GM19397 (cell line): Measurements from ENCODE around the gene OR51A2.
"Not testable (repeated sequence)": the region's sequence is repeated elsewhere in the genome, so short reads cannot be mapped to it uniquely, and the experiment has no call there.

Experiments
- ATAC-seq: cut with Tn5 transposase; IDR thresholded peaks from one replicate; pipeline ENCODE4 v1.9.1; 2021; ENCODE audit warnings: mild to moderate bottlenecking, moderate library complexity; ENCODE audit not compliant: unreplicated experiment

OR51A2 gene

GRCh38 chr11:4955613-4956012 is at the start of gene OR51A2:
Gene OR51A2 (minus strand): TSS chr11:4955713. CDS start chr11:4955713, 0 bp downstream.
- ATAC-seq: not testable (repeated sequence)

GRCh38 chr11:5004424-5005274 is 49.1 kb upstream of the OR51A2 start:
- no peak for ATAC-seq

- ATAC-seq: no peak
These were observed 39.0 kb upstream of the OR51A2 start, which contains the start of gene OR51L1 for GRCh38 chr11:4994551-4994950. Gene OR51L1 (plus strand): TSS chr11:4994851. CDS start chr11:4998983, 4,132 bp downstream.

GRCh38 chr11:4991060-4991459 is 35.5 kb upstream of the OR51A2 start:
- ATAC-seq: no peak

- no peak for ATAC-seq
These were observed 28.3 kb upstream of the OR51A2 start for GRCh38 chr11:4983841-4984240.

GRCh38 chr11:4982678-4983077 is 27.2 kb upstream of the OR51A2 start:
- ATAC-seq: no peak

GRCh38 chr11:4979036-4979435 is 23.5 kb upstream of the OR51A2 start:
- ATAC-seq: no peak

- no peak for ATAC-seq
These were observed 19.9 kb upstream of the OR51A2 start for GRCh38 chr11:4975436-4975835.

- ATAC-seq: no peak
These were observed 7.3 kb upstream of the OR51A2 start for GRCh38 chr11:4962816-4963215.

GRCh38 chr11:4960877-4961276 is 5.4 kb upstream of the OR51A2 start:
- ATAC-seq: no peak

GRCh38 chr11:4957396-4957795 is 1.9 kb upstream of the OR51A2 start:
- ATAC-seq: no peak

- ATAC-seq: no peak
These were observed 8.0 kb downstream of the OR51A2 start, which contains the start of gene OR51A4 for GRCh38 chr11:4947505-4947904. Gene OR51A4 (minus strand): TSS chr11:4947605. CDS start chr11:4947100, 505 bp downstream.

- no peak for ATAC-seq
These were observed 18.8 kb downstream of the OR51A2 start for GRCh38 chr11:4936745-4937144.

- ATAC-seq: no peak
These were observed 22.8 kb downstream of the OR51A2 start for GRCh38 chr11:4932751-4933150.

GRCh38 chr11:4926608-4927007 is 28.9 kb downstream of the OR51A2 start:
- ATAC-seq: no peak

GRCh38 chr11:4924239-4924638 is 31.3 kb downstream of the OR51A2 start, which contains the start of gene OR51G1:
Gene OR51G1 (minus strand): TSS chr11:4924339. CDS start chr11:4924339, 0 bp downstream.
- no peak for ATAC-seq

- ATAC-seq: no peak
These were observed 33.2 kb downstream of the OR51A2 start for GRCh38 chr11:4922304-4922703.

- ATAC-seq: no peak
These were observed 33.7 kb downstream of the OR51A2 start for GRCh38 chr11:4921796-4922195.

GRCh38 chr11:4919250-4919649 is 36.3 kb downstream of the OR51A2 start, which contains the start of gene OR51G2:
Gene OR51G2 (minus strand): TSS chr11:4919350. CDS start chr11:4915663, 3,687 bp downstream.
- ATAC-seq: no peak

- ATAC-seq: no peak
These were observed 38.9 kb downstream of the OR51A2 start for GRCh38 chr11:4916581-4916980.
